ENCODE results near the gene TENM4. TPM values are rescaled to one million over a fixed set of nuclear protein-coding genes. Genes with fewer than 3 reads are reported as not detected.
A peak's percentile ranks its signal among the peaks of the same experiment; 100 is the strongest.

TENM4 gene
- polyA plus RNA-seq, 1 of the 3 experiments (the other 2 are of a cell fraction), result 16.7 TPM

- TF ChIP-seq ELF1 (IDR thresholded peaks at IDR 0.05) (no peak), SIN3A (IDR thresholded peaks at IDR 0.05; ENCODE audit: borderline replicate concordance, low read depth, low read length) (no peak), CHD2 (IDR thresholded peaks at IDR 0.05; ENCODE audit: low read length, partially characterized antibody) (no peak)
Measured at GRCh38 chr11:78823588-78823987, 617.2 kb downstream of the TENM4 start (continued).

- ChIA-PET CTCF (interaction anchor here (0.7 to 1.0 kb wide), 2 partner anchors 36 to 104 kb away, joined by 3 to 4 read pairs; no protein-coding TSS in a partner anchor), POLR2A (no interaction called here)
- no peaks in the 10 kb centered on the region for H3F3A ChIP-seq (replicated peaks; ENCODE audit: insufficient read depth)
- H3K4me2 ChIP-seq, result no peak overlapping the region
- 92% methylated on average over 23 of the region's 23 CpGs for WGBS (ENCODE audit: low lambda C conversion rate)
- no peaks in the 10 kb centered on the region for H3K9me2 ChIP-seq
- H3K79me2 ChIP-seq (ENCODE audit: insufficient read depth), result no peaks in the 10 kb centered on the region
- no peaks in the 10 kb centered on the region for H3K9me3 ChIP-seq
- TF ChIP-seq TAF1 (IDR thresholded peaks at IDR 0.05; ENCODE audit: borderline replicate concordance, low read depth, low read length) (no peak), JUND (IDR thresholded peaks at IDR 0.05) (no peak), EP300 (IDR thresholded peaks at IDR 0.05; ENCODE audit: borderline replicate concordance in 1 of 2, low read depth in 1 of 2, low read length in 1 of 2) (no peak), CHD2 (IDR thresholded peaks at IDR 0.05; ENCODE audit: low read length, partially characterized antibody) (no peak), YY1 (IDR thresholded peaks at IDR 0.05; ENCODE audit: low read depth) (no peak), POLR2AphosphoS5 (IDR thresholded peaks at IDR 0.05; ENCODE audit: low read depth, low read length) (no peak), TEAD4 (IDR thresholded peaks at IDR 0.05; ENCODE audit: borderline replicate concordance, insufficient read depth) (no peak), RAD21 (IDR thresholded peaks at IDR 0.05; ENCODE audit: low read length) (no peak), NFIC (IDR thresholded peaks at IDR 0.05; ENCODE audit: borderline replicate concordance) (no peak), RFX5 (IDR thresholded peaks at IDR 0.05; ENCODE audit: low read length) (no peak), REST (IDR thresholded peaks at IDR 0.05; ENCODE audit: low read depth, low read length) (no peak), GATA2 (CRISPR knock-in tag; IDR thresholded peaks at IDR 0.05) (no peak), RXRA (IDR thresholded peaks at IDR 0.05; ENCODE audit: borderline replicate concordance, low read depth) (no peak), ZBTB33 (IDR thresholded peaks at IDR 0.05; ENCODE audit: borderline replicate concordance, low read depth) (no peak), FOXJ3 (CRISPR knock-in tag; IDR thresholded peaks at IDR 0.05) (no peak), TCF12 (IDR thresholded peaks at IDR 0.05) (no peak), MEF2A (IDR thresholded peaks at IDR 0.05; ENCODE audit: borderline replicate concordance, low read depth) (no peak), SMC3 (IDR thresholded peaks at IDR 0.05; ENCODE audit: low read depth, low read length) (no peak)
- H3K4me1 ChIP-seq (ENCODE audit: control insufficient read depth in 1 of 2, insufficient read depth in 2 of 2, low read depth in 1 of 2, low read length in 1 of 2), result peaks cover 0 to 10% of the 10 kb centered on the region in 2 experiments; a peak in 2 of 4 replicates
- no peak overlapping the region for H3K9ac ChIP-seq
- H3K27me3 ChIP-seq (ENCODE audit: insufficient read depth), result no peaks in the 10 kb centered on the region
- H4K20me1 ChIP-seq (ENCODE audit: insufficient read depth), result no peaks in the 10 kb centered on the region
- H2AFZ ChIP-seq (ENCODE audit: low read depth), result no peak overlapping the region
- no peak for DNase-seq
- H3K27ac ChIP-seq (ENCODE audit: low read depth in 2 of 2, low read length in 1 of 2), result peak overlapping the region in 1 of 2 experiments; percentile 19; a peak in 1 of 4 replicates
- no peaks in the 10 kb centered on the region for H3K36me3 ChIP-seq (replicated peaks in 1 of 2; ENCODE audit: control insufficient read depth in 1 of 2, insufficient read depth in 2 of 2, low read length in 1 of 2)
- H3K4me3 ChIP-seq (ENCODE audit: low read depth in 2 of 2, low read length in 1 of 2), result no peak overlapping the region
Measured at GRCh38 chr11:78822931-78823423, 617.9 kb downstream of the TENM4 start.

Data from SK-N-SH (cell line).